ENCODE results near the gene OLFM1. TPM values are rescaled to one million over a fixed set of nuclear protein-coding genes. Genes with fewer than 3 reads are reported as not detected.

Gene OLFM1
- total and polyA plus RNA-seq, 2 experiments from 2014 or later: 2.4 to 3.8 TPM

GRCh38 chr9:135086597-135087488 is 625 bp upstream of the OLFM1 start:
- Histone ChIP-seq H3K27ac (no peak overlapping the region), H3K27me3 (peaks cover 39% of the 10 kb centered on the region), H3K4me1 (ENCODE audit: low read depth) (no peaks in the 10 kb centered on the region), H3K36me3 (no peaks in the 10 kb centered on the region), H3K9me3 (ENCODE audit: low read depth) (no peaks in the 10 kb centered on the region), H3K4me3 (no peak overlapping the region)
- TF ChIP-seq CTCF (IDR thresholded peaks at IDR 0.05; ENCODE audit: low read depth, low read length): no peak
- DNase-seq (ENCODE audit: low read depth in 1 of 2, low spot score in 1 of 2): no peak

- H3K27me3 ChIP-seq: peaks cover 39% of the 10 kb centered on the region
- DNase-seq (ENCODE audit: low read depth in 1 of 2, low spot score in 1 of 2): no peak
- TF ChIP-seq CTCF (IDR thresholded peaks at IDR 0.05; ENCODE audit: low read depth, low read length): no peak
- no peak overlapping the region for H3K27ac ChIP-seq
- H3K4me1 ChIP-seq (ENCODE audit: low read depth): no peaks in the 10 kb centered on the region
- H3K9me3 ChIP-seq (ENCODE audit: low read depth): no peaks in the 10 kb centered on the region
- H3K4me3 ChIP-seq: peak overlapping the region; percentile 20
- no peaks in the 10 kb centered on the region for H3K36me3 ChIP-seq
Measured at GRCh38 chr9:135087899-135088347, 455 bp downstream of the OLFM1 start.

GRCh38 chr9:135088348-135088978 is 995 bp downstream of the OLFM1 start:
- peak overlapping the region; percentile 20 for H3K4me3 ChIP-seq
- no peaks in the 10 kb centered on the region for H3K36me3 ChIP-seq
- DNase-seq (ENCODE audit: low read depth in 1 of 2, low spot score in 1 of 2): no peak
- H3K9me3 ChIP-seq (ENCODE audit: low read depth): no peaks in the 10 kb centered on the region
- no peak overlapping the region for H3K27ac ChIP-seq
- H3K27me3 ChIP-seq: peaks cover 39% of the 10 kb centered on the region
- H3K4me1 ChIP-seq (ENCODE audit: low read depth): no peaks in the 10 kb centered on the region
- no peak for TF ChIP-seq CTCF (IDR thresholded peaks at IDR 0.05; ENCODE audit: low read depth, low read length)

- Histone ChIP-seq H3K27ac (no peak overlapping the region), H3K4me3 (no peak overlapping the region)
Measured at GRCh38 chr9:135088979-135089847, 1.7 kb downstream of the OLFM1 start.

More at GRCh38 chr9:135088979-135089847, 1.7 kb downstream of the OLFM1 start:
- H3K4me1 ChIP-seq (ENCODE audit: low read depth): no peaks in the 10 kb centered on the region
- no peak for TF ChIP-seq CTCF (IDR thresholded peaks at IDR 0.05; ENCODE audit: low read depth, low read length)
- no peaks in the 10 kb centered on the region for H3K36me3 ChIP-seq
- no peaks in the 10 kb centered on the region for H3K9me3 ChIP-seq (ENCODE audit: low read depth)
- peaks cover 39% of the 10 kb centered on the region for H3K27me3 ChIP-seq
- no peak for DNase-seq (ENCODE audit: low read depth in 1 of 2, low spot score in 1 of 2)

All from cardiac muscle cell (in vitro differentiated cells and primary cell).